HepG2 (cell line): ENCODE data around the gene TFCP2L1. TPM values are rescaled to one million over a fixed set of nuclear protein-coding genes. Genes with fewer than 3 reads are reported as not detected.
A peak's percentile ranks its signal among the peaks of the same experiment; 100 is the strongest.

Source experiments
- ATAC-seq: fragments of 200-7000 bp; cut with Tn5 transposase; 3 replicates; pipeline ENCODE4 v1.9.1; 2020; ENCODE audit warnings: mild to moderate bottlenecking, moderate library complexity
- BruUV-seq: library from RNA; stranded (reverse); fragments of 400-500 nt; replicated peaks from 2 replicates; lab custom pipeline; 2021; lab: Mats Ljungman, UMichigan
- CTCF ChIA-PET: fragments of 300-600 bp; formaldehyde crosslinking; extraction: SDS; loops from one replicate; lab custom pipeline; 2021; ENCODE audit warnings: low total read pairs, inconsistent platforms, low intra/inter-chr PET ratio; lab: Yijun Ruan, JAX
- POLR2A ChIA-PET: fragments of 350-600 bp; sonication (Branson Sonifier 250); formaldehyde crosslinking; loops from one replicate; lab custom pipeline; 2020; ENCODE audit warnings: antibody characterized with exemption, inconsistent platforms; lab: Yijun Ruan, JAX
- DNase-seq: peaks from one replicate; pipeline ENCODE4 v3.0.0-alpha.2; 2015; ENCODE audit warnings: low spot score
- FAIRE-seq: peaks from 3 replicates; lab custom pipeline; 2011; peaks lifted over from hg19 to GRCh38; lab: Jason Lieb, UNC
- H2AFZ ChIP-seq: one replicate; pipeline ENCODE4 v1.6.1; 2011; ENCODE audit warnings: low read length, inconsistent platforms
- H3K27ac ChIP-seq: fragments of 300-600 bp; 3 replicates; pipeline ENCODE4 v1.8.0; 2011; ENCODE audit warnings: mixed run types, mild to moderate bottlenecking, mixed read lengths, low read length, inconsistent platforms; ENCODE audit not compliant: insufficient read depth; ENCODE audit errors: extremely low read length
- H3K27me3 ChIP-seq, 2 experiments: fragments of 200-600 bp in 1 of 2; 2 replicates in 1 of 2; 3 replicates in 1 of 2; pipeline versions ENCODE4 v1.6.0 to v1.8.0; 2011; ENCODE audit warnings: low read length in 2 of 2, mild to moderate bottlenecking in 2 of 2, moderate library complexity in 2 of 2, inconsistent platforms in 1 of 2; ENCODE audit not compliant: insufficient read depth in 2 of 2, control insufficient read depth in 1 of 2
- H3K36me3 ChIP-seq, 2 experiments: fragments of 200-600 bp in 1 of 2; replicated peaks in 1 of 2; 2 replicates in 1 of 2; 3 replicates in 1 of 2; pipeline versions ENCODE4 v1.5.1 to v1.8.0; 2011; ENCODE audit warnings: low read length in 2 of 2, inconsistent platforms in 1 of 2; ENCODE audit not compliant: insufficient read depth in 2 of 2, control insufficient read depth in 1 of 2
- H3K4me1 ChIP-seq: 2 replicates; pipeline ENCODE4 v1.5.1; 2012; ENCODE audit warnings: low read length, inconsistent platforms; ENCODE audit not compliant: insufficient read depth
- H3K4me2 ChIP-seq: 2 replicates; pipeline ENCODE4 v1.6.0; 2011; ENCODE audit warnings: low read depth, low read length, inconsistent platforms
- H3K4me3 ChIP-seq, 3 experiments: fragments of 200-600 bp in 1 of 3; sonication (generic), shearing (Covaris generic) in 1 of 3; replicated peaks in 1 of 3; 2 replicates each; pipeline ENCODE4 v1.5.1; 2011 to 2016; ENCODE audit warnings: low read length in 3 of 3, inconsistent platforms in 2 of 3, low read depth in 2 of 3, mild to moderate bottlenecking in 2 of 3, control low read depth in 1 of 3, mixed read lengths in 1 of 3; ENCODE audit not compliant: insufficient read depth in 1 of 3
- H3K79me2 ChIP-seq: one replicate; pipeline ENCODE4 v1.6.1; 2011; ENCODE audit warnings: low read length, inconsistent platforms; ENCODE audit not compliant: insufficient read depth
- H3K9ac ChIP-seq: 2 replicates; pipeline ENCODE4 v1.6.0; 2011; ENCODE audit warnings: mild to moderate bottlenecking, low read depth, low read length, inconsistent platforms; ENCODE audit not compliant: insufficient read depth
- H3K9me3 ChIP-seq: 2 replicates; pipeline ENCODE4 v1.5.1; 2012; ENCODE audit warnings: mild to moderate bottlenecking, low read length
- H4K20me1 ChIP-seq: 2 replicates; pipeline ENCODE4 v1.6.0; 2011; ENCODE audit warnings: inconsistent platforms, mild to moderate bottlenecking, low read length, moderate library complexity; ENCODE audit not compliant: insufficient read depth
- ARNTL ChIP-seq: sonication (generic); formaldehyde crosslinking; IDR thresholded peaks from 2 replicates; pipeline ENCODE4 v1.4.0; 2020; ENCODE audit warnings: mild to moderate bottlenecking, missing genetic modification reagents
- CREB1 ChIP-seq, 2 experiments: fragments of 450-650 bp in 1 of 2; IDR thresholded peaks; 2 replicates each; pipeline ENCODE4 v1.6.1; 2016 to 2017; ENCODE audit warnings: control low read depth in 1 of 2, mild to moderate bottlenecking in 1 of 2, missing compliant biosample characterization in 1 of 2, missing genetic modification characterization in 1 of 2
- FOXP1 ChIP-seq, 2 experiments: fragments of 450-650 bp in 1 of 2; IDR thresholded peaks; 2 replicates each; pipeline ENCODE4 v1.6.1; 2017 to 2018; ENCODE audit warnings: antibody characterized with exemption in 1 of 2
- HOXA3 ChIP-seq: sonication (generic); formaldehyde crosslinking; IDR thresholded peaks from 2 replicates; pipeline ENCODE4 v1.5.0; 2020; ENCODE audit warnings: missing genetic modification reagents
- KDM3A ChIP-seq: IDR thresholded peaks from 2 replicates; pipeline ENCODE4 v1.6.1; 2018; ENCODE audit warnings: low read depth, missing compliant biosample characterization
- MAFF ChIP-seq: IDR thresholded peaks from 2 replicates; pipeline ENCODE4 v1.6.1; 2011; ENCODE audit warnings: low read depth, low read length, improper control_type of control experiment
- MAFK ChIP-seq, 2 experiments: IDR thresholded peaks in 1 of 2; conservative IDR thresholded peaks in 1 of 2; 2 replicates each; pipeline ENCODE4 v1.6.1; 2011; ENCODE audit warnings: improper control_type of control experiment in 2 of 2, low read length in 2 of 2
- RNF2 ChIP-seq: fragments of 450-650 bp; conservative IDR thresholded peaks from 2 replicates; pipeline ENCODE4 v1.6.1; 2016; ENCODE audit warnings: low read depth
- RXRA ChIP-seq: sonication (generic); formaldehyde crosslinking; IDR thresholded peaks from 2 replicates; pipeline ENCODE4 v1.5.1; 2020; ENCODE audit warnings: missing genetic modification reagents
- ZNF232 ChIP-seq: sonication (generic); formaldehyde crosslinking; IDR thresholded peaks from 2 replicates; pipeline ENCODE4 v1.4.0; 2020; ENCODE audit warnings: missing genetic modification reagents, borderline replicate concordance
- WGBS: methylation state at CpG from one replicate; pipeline ENCODE4 v1.1.6; 2017; ENCODE audit warnings: low lambda C conversion rate; 5-methylcytosine and 5-hydroxymethylcytosine counted together
- in situ Hi-C: cut with HindIII; loops from 2 replicates; pipeline ENCODE4 v1.10.0; 2017; ENCODE audit warnings: low pct_unique_long_range_greater_than_20kb; ENCODE audit not compliant: extremely low pct_ligation_motif_present
- intact Hi-C: fragments of 100-400 bp; cut with micrococcal nuclease; formaldehyde crosslinking; loops from one replicate; pipeline ENCODE4 v1.10.0; 2022; ENCODE audit not compliant: unreplicated experiment
- polyA plus RNA-seq, 8 experiments: library from polyadenylated mRNA; depleted of rRNA in 3 of 8; stranded (reverse) in 7 of 8; unstranded in 1 of 8; fragments of >200 nt; fragmentation: Illumina TruSeq in 4 of 8; extraction: Trizol in 4 of 8; gene quantifications; 2 replicates each; pipeline versions ENCODE4 v1.2.1 to v1.2.3, GENCODE V29; 2011 to 2016; ENCODE audit warnings: low read depth in 4 of 8, missing spikeins in 1 of 8, mixed read lengths in 1 of 8; ENCODE audit not compliant: insufficient read depth in 1 of 8
- total RNA-seq, 5 experiments: library from RNA; depleted of rRNA; stranded (reverse); fragments of >200 nt; fragmentation: Illumina TruSeq; extraction: Trizol; gene quantifications; 2 replicates each; pipeline ENCODE4 v1.2.3, GENCODE V29; 2016; ENCODE audit warnings: low read depth in 1 of 5

TFCP2L1 gene
- total and polyA plus RNA-seq, 2 of the 13 experiments (the other 11 are each of a cell fraction or from before 2014, with no cell fraction given): under 0.01 TPM; not detected in 1

DNA sequence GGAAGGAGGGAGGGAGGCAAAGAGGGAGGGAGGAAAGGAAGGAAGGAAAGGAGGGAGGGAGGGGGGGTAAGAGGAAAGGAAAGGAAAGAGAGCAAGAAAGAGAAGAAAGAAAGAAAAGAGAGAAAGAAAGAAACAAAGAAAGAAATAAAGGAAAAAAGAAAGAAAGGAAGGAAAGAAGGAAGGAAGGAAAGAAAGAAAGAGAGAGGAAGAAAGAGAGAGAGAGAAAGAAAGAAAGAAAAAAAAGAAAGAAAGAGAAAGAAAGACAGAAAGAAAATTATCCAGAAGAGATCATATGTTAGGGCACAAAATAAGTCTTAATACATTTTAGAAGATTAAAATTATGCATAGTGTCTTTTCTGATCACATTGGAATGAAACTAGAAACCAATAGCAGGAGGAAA, 24.3 kb upstream of the TFCP2L1 start (continued):
- no peak for TF ChIP-seq FOXP1 (IDR thresholded peaks at IDR 0.05)
- no peak for TF ChIP-seq FOXP1 (CRISPR knock-in tag; IDR thresholded peaks at IDR 0.05)
- no peak for TF ChIP-seq ARNTL (CRISPR knock-in tag)
- TF ChIP-seq CREB1 (IDR thresholded peaks at IDR 0.05): no peak
- TF ChIP-seq CREB1 (CRISPR knock-in tag; IDR thresholded peaks at IDR 0.05): no peak
- TF ChIP-seq HOXA3 (CRISPR knock-in tag): no peak

DNA sequence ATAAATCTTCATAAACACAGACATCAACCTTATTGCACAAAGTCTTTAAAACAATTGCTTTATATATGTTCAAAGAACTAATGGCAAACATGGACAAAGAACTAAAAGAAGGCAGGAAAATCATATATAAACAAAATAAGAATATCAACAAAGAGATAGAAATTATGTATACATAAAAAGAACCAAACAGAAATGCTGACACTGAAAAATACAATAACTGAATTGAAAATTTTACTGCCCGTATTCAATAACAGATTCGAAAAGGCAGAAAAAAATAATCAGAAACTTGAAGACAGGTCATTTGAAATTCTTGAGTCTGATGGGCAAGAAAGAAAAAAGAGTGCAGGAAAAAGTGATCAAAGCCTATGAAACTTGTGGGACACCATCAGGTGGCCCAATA, 22.0 kb upstream of the TFCP2L1 start:
- no peak overlapping the region for H3K4me3 ChIP-seq
- H3K4me1 ChIP-seq: no peaks in the 10 kb centered on the region
- H3K27me3 ChIP-seq: no peaks in the 10 kb centered on the region
- intact Hi-C loops: no loop called here
- no peak overlapping the region for H2AFZ ChIP-seq
- FAIRE-seq: no peak
- H3K9ac ChIP-seq: no peak overlapping the region
- CTCF ChIA-PET: no interaction called here
- no TSS peak for BruUV-seq
- no peaks in the 10 kb centered on the region for H4K20me1 ChIP-seq
- H3K79me2 ChIP-seq: no peaks in the 10 kb centered on the region
- WGBS: 13% methylated on average over 2 of the region's 2 CpGs
- no peak for TF ChIP-seq ZNF232 (CRISPR knock-in tag)
- TF ChIP-seq MAFK (conservative IDR thresholded peaks at IDR 0.05 in 1 of 2, IDR thresholded peaks at IDR 0.05 in 1 of 2; ENCODE audit: low read length in 2 of 2): peak; percentile 76 to 90
- no peak for TF ChIP-seq RNF2
- peak; percentile 85 for TF ChIP-seq MAFF
- in situ Hi-C loops: no loop called here
- no peak overlapping the region for H3K27ac ChIP-seq
- no peak overlapping the region for H3K4me2 ChIP-seq
- ATAC-seq: no peak
- no peaks in the 10 kb centered on the region for H3K36me3 ChIP-seq
- no peaks in the 10 kb centered on the region for H3K9me3 ChIP-seq
- no peak for DNase-seq
- POLR2A ChIA-PET: no interaction called here

DNA sequence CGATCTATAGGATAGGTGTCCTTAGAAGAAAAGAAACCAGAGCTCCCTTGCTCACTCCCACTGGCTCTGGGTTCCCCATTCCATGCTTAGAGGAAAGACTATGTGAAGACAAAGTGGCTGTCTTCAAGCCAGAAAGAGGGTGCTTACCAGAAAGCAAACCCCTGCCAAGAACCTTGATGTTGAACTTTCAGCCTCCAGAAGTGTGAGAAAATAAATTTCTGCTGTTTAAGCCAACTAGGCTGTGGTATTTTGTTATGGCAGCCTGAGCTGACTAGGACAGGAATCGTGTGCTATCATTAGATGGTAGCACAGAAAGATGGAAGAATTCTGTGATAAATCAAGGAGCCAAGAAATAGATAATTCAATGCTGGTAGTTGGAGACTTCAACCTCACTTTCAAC, 19.9 kb upstream of the TFCP2L1 start:
- Histone ChIP-seq H3K4me2 (no peak overlapping the region), H3K4me1 (no peaks in the 10 kb centered on the region), H4K20me1 (no peaks in the 10 kb centered on the region), H3K79me2 (no peaks in the 10 kb centered on the region), H3K4me3 (no peak overlapping the region), H3K27me3 (no peaks in the 10 kb centered on the region), H3K9me3 (no peaks in the 10 kb centered on the region), H3K36me3 (no peaks in the 10 kb centered on the region), H2AFZ (no peak overlapping the region), H3K9ac (no peak overlapping the region), H3K27ac (no peak overlapping the region)
- TF ChIP-seq RXRA (CRISPR knock-in tag) (no peak), KDM3A (CRISPR knock-in tag) (no peak)
- no peak for FAIRE-seq
- BruUV-seq: no TSS peak
- ATAC-seq: no peak
- CTCF ChIA-PET: no interaction called here
- POLR2A ChIA-PET: no interaction called here
- no peak for DNase-seq
- in situ Hi-C loops: no loop called here
- 0% methylated on average over 2 of the region's 2 CpGs for WGBS
- intact Hi-C loops: no loop called here
